Stimulated activated CD8-positive, alpha-beta memory T cell treated with anti-CD3 and anti-CD28 coated beads, Interleukin-7, amount 100 ng/mL, for 1 hour (primary cell): ENCODE results near the gene RAD23A.
"Not testable (repeated sequence)": the region's sequence is repeated elsewhere in the genome, so short reads cannot be mapped to it uniquely, and the experiment has no call there.

ENCODE experiments used
- DNase-seq, 2 donors: peaks; one replicate each; pipeline ENCODE4 v3.0.0-alpha.2; 2020; ENCODE audit warnings: low read depth in 2 of 2

RAD23A gene

GRCh38 chr19:12945479-12946091 lies at the start of gene RAD23A:
RAD23A (plus strand) TSS chr19:12945862; CDS start chr19:12945949, 87 bp downstream.
- DNase-seq = peak; percentile 95 to 96

- no peak for DNase-seq
These were observed 49.2 kb upstream of the RAD23A start for GRCh38 chr19:12896460-12896859.

- no peak for DNase-seq
These were observed 45.7 kb upstream of the RAD23A start for GRCh38 chr19:12899891-12900518.

- no peak for DNase-seq
These were observed 38.5 kb upstream of the RAD23A start for GRCh38 chr19:12907166-12907565.

- DNase-seq = no peak
These were observed 33.1 kb upstream of the RAD23A start for GRCh38 chr19:12912571-12912970.

- DNase-seq = no peak
These were observed 32.6 kb upstream of the RAD23A start for GRCh38 chr19:12913011-12913561.

- DNase-seq = peak in 1 of 2 donors; percentile 23
These were observed 31.6 kb upstream of the RAD23A start for GRCh38 chr19:12913851-12914690.

GRCh38 chr19:12915860-12916259 lies 29.8 kb upstream of the RAD23A start:
- not testable (repeated sequence) for DNase-seq

- DNase-seq = no peak
These were observed 27.4 kb upstream of the RAD23A start for GRCh38 chr19:12918253-12918652.

- DNase-seq = no peak
These were observed 24.6 kb upstream of the RAD23A start for GRCh38 chr19:12921047-12921446.

GRCh38 chr19:12922959-12923358 lies 22.7 kb upstream of the RAD23A start:
- DNase-seq = no peak

GRCh38 chr19:12924621-12925310 lies 20.9 kb upstream of the RAD23A start:
- DNase-seq = no peak

GRCh38 chr19:12930002-12930645 lies 15.5 kb upstream of the RAD23A start:
- DNase-seq = no peak

GRCh38 chr19:12932392-12933286 lies 13.0 kb upstream of the RAD23A start:
- no peak for DNase-seq

GRCh38 chr19:12933287-12934072 lies 12.2 kb upstream of the RAD23A start, which contains the start of gene FARSA:
FARSA (minus strand) TSS chr19:12933711; CDS start chr19:12933696, 15 bp downstream.
- peak; percentile 73 to 78 for DNase-seq

GRCh38 chr19:12935071-12935470 lies 10.6 kb upstream of the RAD23A start:
- DNase-seq = no peak

GRCh38 chr19:12936582-12936981 lies 9.1 kb upstream of the RAD23A start:
- no peak for DNase-seq

- no peak for DNase-seq
These were observed 8.4 kb upstream of the RAD23A start for GRCh38 chr19:12937093-12937926.
